Testis (tissue), 3 donors: Measurements from ENCODE around the gene ADAM17. TPM values are rescaled to one million over a fixed set of nuclear protein-coding genes. Genes with fewer than 3 reads are reported as not detected.
A peak's percentile ranks its signal among the peaks of the same experiment; 100 is the strongest.
"Not testable (repeated sequence)": the region's sequence is repeated elsewhere in the genome, so short reads cannot be mapped to it uniquely, and the experiment has no call there.

ENCODE experiments used
- DNase-seq: peaks from one replicate; pipeline ENCODE4 v3.0.0-alpha.2; 2019
- H3K27ac ChIP-seq, 2 donors: fragments of 200-600 bp; sonication (generic); one replicate each; pipeline ENCODE4 v1.5.1; 2019
- H3K27me3 ChIP-seq: fragments of 200-600 bp; sonication (generic); one replicate; pipeline ENCODE4 v1.5.1; 2019
- H3K36me3 ChIP-seq: fragments of 200-600 bp; sonication (generic); one replicate; pipeline ENCODE4 v1.5.1; 2017; ENCODE audit warnings: low read depth; ENCODE audit errors: missing control alignments
- H3K4me1 ChIP-seq: fragments of 200-600 bp; sonication (generic); one replicate; pipeline ENCODE4 v1.5.1; 2019
- H3K4me3 ChIP-seq, 2 donors: fragments of 200-600 bp; sonication (generic); one replicate each; pipeline ENCODE4 v1.5.1; 2017 to 2019
- H3K9me3 ChIP-seq: fragments of 200-600 bp; sonication (generic); one replicate; pipeline ENCODE4 v1.5.1; 2017
- POLR2A ChIP-seq: fragments of 450-650 bp; IDR thresholded peaks from one replicate; pipeline ENCODE4 v1.6.1; 2017; ENCODE audit warnings: antibody characterized with exemption, mild to moderate bottlenecking, moderate library complexity
- WGBS, 2 donors: methylation state at CpG; one replicate each; pipeline ENCODE4 v1.1.5; 2018; 5-methylcytosine and 5-hydroxymethylcytosine counted together
- intact Hi-C: fragments of 100-400 bp; cut with DNase I; formaldehyde crosslinking; loops from one replicate; pipeline ENCODE4 v1.15.1; 2023; ENCODE audit warnings: low total_unique reads
- polyA plus RNA-seq: library from polyadenylated mRNA; stranded (reverse); fragments of 350-450 nt; fragmentation: Illumina TruSeq; extraction: RNeasy Lipid Tissue Mini Kit (QIAGEN cat#74804); gene quantifications from one replicate; pipeline ENCODE4 v1.2.3, GENCODE V29; 2014; ENCODE audit warnings: low read depth, low replicate concordance; ENCODE audit not compliant: insufficient read depth
- total RNA-seq, 2 donors: library from RNA; depleted of rRNA; stranded (reverse); fragments of >200 nt; gene quantifications; one replicate each; pipeline ENCODE4 v1.2.3, GENCODE V29; 2016
- TF ChIP-seq, protein P1 (sequence below), 3 experiments: fragments of 450-650 bp in 2 of 3; fragments of 200-600 bp in 1 of 3; sonication (generic) in 1 of 3; IDR thresholded peaks; one replicate each; pipeline ENCODE4 v1.5.1; 2016 to 2019; ENCODE audit warnings: antibody characterized with exemption in 3 of 3, mild to moderate bottlenecking in 2 of 3, moderate library complexity in 1 of 3

ADAM17 gene
- total and polyA plus RNA-seq, 3 donors from 2014 or later = 37.0 to 66.9 (median 61.6) TPM

DNA sequence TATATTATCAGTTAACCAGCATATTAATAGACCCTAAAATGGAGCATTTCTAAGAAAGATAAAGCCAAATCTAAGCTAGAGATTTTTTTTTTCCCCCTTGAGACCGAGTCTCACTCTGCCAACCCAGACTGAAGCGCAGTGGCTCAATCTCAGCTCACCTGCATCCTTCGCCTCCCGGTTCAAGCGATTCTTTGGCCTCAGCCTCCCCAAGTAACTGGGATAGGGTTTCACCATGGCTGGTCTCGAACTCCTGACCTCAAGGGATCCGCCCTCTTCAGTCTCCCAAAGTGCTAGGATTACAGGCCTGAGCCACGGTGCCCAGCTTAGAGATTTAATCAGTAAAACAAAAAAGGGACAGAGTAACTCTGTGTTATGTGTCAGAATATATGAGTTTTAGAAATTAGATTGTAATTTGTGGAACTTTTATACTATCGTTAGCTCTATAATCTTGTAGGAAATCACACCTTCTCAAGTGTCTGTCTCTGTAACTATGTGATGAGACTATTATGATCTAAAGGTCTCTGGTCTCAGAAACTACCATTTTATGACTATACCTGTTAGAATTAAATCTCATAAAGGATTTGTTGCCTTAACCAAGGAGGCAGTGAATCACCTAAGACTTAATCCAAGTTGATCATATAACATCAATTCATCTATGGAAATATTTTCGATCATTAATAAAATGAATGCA, 41.1 kb upstream of the ADAM17 start:
- intact Hi-C loops = no loop called here
- H3K36me3 ChIP-seq = no peaks in the 10 kb centered on the region
- peaks cover 15% of the 10 kb centered on the region for H3K4me1 ChIP-seq
- 89 to 95% methylated on average over 10 of the region's 10 CpGs for WGBS, 2 donors
- no peaks in the 10 kb centered on the region for H3K27me3 ChIP-seq
- H3K27ac ChIP-seq = no peak overlapping the region
- H3K9me3 ChIP-seq = no peaks in the 10 kb centered on the region
- no peak for DNase-seq
- H3K4me3 ChIP-seq = no peak overlapping the region
- TF ChIP-seq, protein P1, sequence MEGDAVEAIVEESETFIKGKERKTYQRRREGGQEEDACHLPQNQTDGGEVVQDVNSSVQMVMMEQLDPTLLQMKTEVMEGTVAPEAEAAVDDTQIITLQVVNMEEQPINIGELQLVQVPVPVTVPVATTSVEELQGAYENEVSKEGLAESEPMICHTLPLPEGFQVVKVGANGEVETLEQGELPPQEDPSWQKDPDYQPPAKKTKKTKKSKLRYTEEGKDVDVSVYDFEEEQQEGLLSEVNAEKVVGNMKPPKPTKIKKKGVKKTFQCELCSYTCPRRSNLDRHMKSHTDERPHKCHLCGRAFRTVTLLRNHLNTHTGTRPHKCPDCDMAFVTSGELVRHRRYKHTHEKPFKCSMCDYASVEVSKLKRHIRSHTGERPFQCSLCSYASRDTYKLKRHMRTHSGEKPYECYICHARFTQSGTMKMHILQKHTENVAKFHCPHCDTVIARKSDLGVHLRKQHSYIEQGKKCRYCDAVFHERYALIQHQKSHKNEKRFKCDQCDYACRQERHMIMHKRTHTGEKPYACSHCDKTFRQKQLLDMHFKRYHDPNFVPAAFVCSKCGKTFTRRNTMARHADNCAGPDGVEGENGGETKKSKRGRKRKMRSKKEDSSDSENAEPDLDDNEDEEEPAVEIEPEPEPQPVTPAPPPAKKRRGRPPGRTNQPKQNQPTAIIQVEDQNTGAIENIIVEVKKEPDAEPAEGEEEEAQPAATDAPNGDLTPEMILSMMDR (IDR thresholded peaks at IDR 0.05) = no peak
- no peak for TF ChIP-seq POLR2A

DNA sequence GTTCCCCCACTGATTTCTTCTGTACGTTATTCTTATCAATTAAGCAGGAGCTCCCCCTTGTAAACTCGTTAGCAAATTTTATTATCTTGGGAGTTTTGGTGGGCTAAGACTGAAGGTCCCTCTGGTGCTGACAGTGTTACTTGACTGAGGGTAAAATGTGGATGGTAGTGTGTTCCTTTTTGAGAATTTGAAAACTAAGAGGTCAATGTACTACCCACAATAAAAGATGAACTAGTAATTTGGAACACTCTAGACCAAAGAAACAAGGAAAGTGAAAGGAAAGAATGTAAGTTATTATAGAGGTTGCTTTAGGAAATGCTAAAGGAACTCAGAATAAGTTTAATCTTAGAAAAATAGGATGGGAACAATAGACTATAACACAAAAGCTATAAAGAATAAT, 40.1 kb upstream of the ADAM17 start:
- no peak overlapping the region for H3K27ac ChIP-seq

DNA sequence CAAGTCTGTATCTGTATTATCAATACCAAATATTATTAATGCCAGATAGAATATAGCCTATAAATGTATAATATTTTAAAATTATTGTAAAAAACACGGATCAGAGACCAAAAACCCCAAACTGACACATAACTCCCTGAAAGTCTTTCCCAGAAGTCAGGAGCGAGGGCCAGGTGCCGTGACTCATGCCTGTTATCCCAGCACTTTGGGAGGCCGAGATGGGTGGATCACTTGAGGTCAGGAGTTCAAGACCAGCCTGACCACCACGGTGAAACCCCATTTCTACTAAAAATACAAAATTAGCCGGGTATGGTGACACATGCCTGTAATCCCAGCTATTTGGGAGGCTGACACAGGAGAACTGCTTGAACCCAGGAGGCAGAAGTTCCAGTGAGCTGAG, 39.6 kb upstream of the ADAM17 start:
- peaks cover 15% of the 10 kb centered on the region for H3K4me1 ChIP-seq
- H3K27ac ChIP-seq, H3K9me3 ChIP-seq, H3K36me3 ChIP-seq, intact Hi-C loops, H3K4me3 ChIP-seq, H3K27me3 ChIP-seq, DNase-seq: not testable (repeated sequence)
- 54 to 71% methylated on average over 6 of the region's 6 CpGs for WGBS, 2 donors

More for the DNA sequence above, 40.1 kb upstream of the ADAM17 start:
- H3K9me3 ChIP-seq = no peaks in the 10 kb centered on the region
- no peaks in the 10 kb centered on the region for H3K36me3 ChIP-seq
- no peaks in the 10 kb centered on the region for H3K27me3 ChIP-seq
- DNase-seq = no peak
- intact Hi-C loops = no loop called here
- TF ChIP-seq POLR2A = no peak
- TF ChIP-seq, protein P1 (IDR thresholded peaks at IDR 0.05) = no peak
- peaks cover 15% of the 10 kb centered on the region for H3K4me1 ChIP-seq
- WGBS, 2 donors = 40% methylated on average over 2 of the region's 2 CpGs
- H3K4me3 ChIP-seq = no peak overlapping the region

DNA sequence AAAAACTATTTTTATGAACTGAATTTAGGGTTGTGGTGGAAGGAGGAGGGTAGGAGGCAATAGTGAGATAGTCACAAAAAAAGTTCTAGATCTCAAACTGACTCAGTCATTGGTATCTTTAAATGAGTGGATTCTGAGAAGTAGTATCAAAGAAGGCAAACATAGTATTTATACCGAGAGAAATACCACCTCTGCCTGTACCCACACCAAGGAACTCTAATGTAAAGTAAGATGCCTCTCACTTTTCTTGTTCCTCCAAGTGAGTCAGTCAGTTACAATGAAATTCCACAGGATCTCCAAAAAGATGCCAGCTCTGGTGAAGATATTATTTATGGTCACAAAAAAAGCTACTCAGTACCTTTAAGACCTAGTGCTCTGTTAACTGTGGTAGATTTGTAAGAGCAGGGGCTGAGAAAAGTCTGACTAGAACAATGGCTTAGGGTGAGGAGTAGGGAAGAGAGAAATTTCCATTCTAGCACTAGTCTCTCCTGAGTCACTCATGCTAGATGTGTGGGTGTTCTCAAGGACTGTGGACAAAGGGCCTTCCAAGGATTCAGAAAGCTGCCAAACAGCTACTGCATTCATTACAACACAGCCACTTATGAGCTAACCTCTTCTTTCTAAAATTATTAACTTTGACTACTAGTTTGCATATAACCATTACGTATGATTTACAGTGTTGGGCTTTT, 38.9 kb upstream of the ADAM17 start:
- WGBS, 2 donors = 50 to 59% methylated on average over 2 of the region's 2 CpGs
- Histone ChIP-seq H3K4me3 (no peak overlapping the region), H3K27me3 (no peaks in the 10 kb centered on the region), H3K36me3 (no peaks in the 10 kb centered on the region), H3K4me1 (peaks cover 15% of the 10 kb centered on the region), H3K27ac (peak overlapping the region in 1 of 2 donors; percentile 3), H3K9me3 (no peaks in the 10 kb centered on the region)
- TF ChIP-seq, protein P1 (IDR thresholded peaks at IDR 0.05) = no peak
- no peak for TF ChIP-seq POLR2A
- intact Hi-C loops = no loop called here
- DNase-seq = peak; percentile 46

DNA sequence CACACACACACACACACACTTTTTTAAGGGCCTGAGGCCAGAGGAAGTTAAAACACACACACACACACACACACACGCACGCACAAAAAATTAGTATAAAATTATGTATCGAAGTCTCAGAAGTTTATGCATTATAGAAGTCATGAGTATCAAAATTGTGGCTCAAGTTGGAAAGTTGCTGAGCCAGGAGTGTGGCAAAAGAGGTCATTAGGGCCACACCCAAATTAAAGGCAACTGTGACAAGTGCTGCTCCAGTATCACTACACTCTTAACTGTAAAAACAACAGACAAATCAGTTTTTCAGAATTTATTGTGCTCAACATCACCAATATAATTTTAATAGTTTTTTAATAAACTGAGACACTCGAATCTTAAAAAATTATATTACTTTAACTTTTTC, 38.3 kb upstream of the ADAM17 start:
- 73 to 88% methylated on average over 4 of the region's 4 CpGs for WGBS, 2 donors
- intact Hi-C loops = no loop called here
- peak overlapping the region in 1 of 2 donors; percentile 3 for H3K27ac ChIP-seq
- no peak for DNase-seq
- no peak overlapping the region for H3K4me3 ChIP-seq
- TF ChIP-seq, protein P1 (IDR thresholded peaks at IDR 0.05) = no peak
- no peak for TF ChIP-seq POLR2A
- H3K4me1 ChIP-seq = peaks cover 15% of the 10 kb centered on the region
- no peaks in the 10 kb centered on the region for H3K36me3 ChIP-seq
- no peaks in the 10 kb centered on the region for H3K27me3 ChIP-seq
- H3K9me3 ChIP-seq = no peaks in the 10 kb centered on the region
